ENCODE data around the gene IL1RAPL1.

Gene IL1RAPL1

GRCh38 chrX:29792335-29792734 lies 1205.1 kb downstream of the IL1RAPL1 start:
- no peak for DNase-seq (ENCODE audit: low spot score)

GRCh38 chrX:29797156-29797555 lies 1209.9 kb downstream of the IL1RAPL1 start:
- DNase-seq (ENCODE audit: low spot score), result no peak

GRCh38 chrX:29798469-29798868 lies 1211.2 kb downstream of the IL1RAPL1 start:
- no peak for DNase-seq (ENCODE audit: low spot score)

- DNase-seq (ENCODE audit: low spot score), result no peak
Observed at GRCh38 chrX:29813174-29813573, 1225.9 kb downstream of the IL1RAPL1 start.

GRCh38 chrX:29824176-29824906 lies 1237.1 kb downstream of the IL1RAPL1 start:
- DNase-seq (ENCODE audit: low spot score), result no peak

- DNase-seq (ENCODE audit: low spot score), result no peak
Observed at GRCh38 chrX:29826742-29827141, 1239.5 kb downstream of the IL1RAPL1 start.

GRCh38 chrX:29834311-29834710 lies 1247.1 kb downstream of the IL1RAPL1 start:
- no peak for DNase-seq (ENCODE audit: low spot score)

- no peak for DNase-seq (ENCODE audit: low spot score)
Observed at GRCh38 chrX:29834764-29835163, 1247.5 kb downstream of the IL1RAPL1 start.

GRCh38 chrX:29841750-29842149 lies 1254.5 kb downstream of the IL1RAPL1 start:
- no peak for DNase-seq (ENCODE audit: low spot score)

GRCh38 chrX:29842552-29842951 lies 1255.3 kb downstream of the IL1RAPL1 start:
- no peak for DNase-seq (ENCODE audit: low spot score)

GRCh38 chrX:29851857-29852605 lies 1264.8 kb downstream of the IL1RAPL1 start:
- no peak for DNase-seq (ENCODE audit: low spot score)

GRCh38 chrX:29852767-29853166 lies 1265.5 kb downstream of the IL1RAPL1 start:
- no peak for DNase-seq (ENCODE audit: low spot score)

GRCh38 chrX:29858714-29859113 lies 1271.5 kb downstream of the IL1RAPL1 start:
- DNase-seq (ENCODE audit: low spot score), result no peak

- DNase-seq (ENCODE audit: low spot score), result no peak
Observed at GRCh38 chrX:29862126-29862677, 1275.0 kb downstream of the IL1RAPL1 start.

- DNase-seq (ENCODE audit: low spot score), result no peak
Observed at GRCh38 chrX:29867971-29868370, 1280.7 kb downstream of the IL1RAPL1 start.

GRCh38 chrX:29869837-29870236 lies 1282.6 kb downstream of the IL1RAPL1 start:
- DNase-seq (ENCODE audit: low spot score), result no peak

GRCh38 chrX:29870608-29871007 lies 1283.4 kb downstream of the IL1RAPL1 start:
- no peak for DNase-seq (ENCODE audit: low spot score)

- no peak for DNase-seq (ENCODE audit: low spot score)
Observed at GRCh38 chrX:29872831-29873230, 1285.6 kb downstream of the IL1RAPL1 start.

GRCh38 chrX:29876733-29877132 lies 1289.5 kb downstream of the IL1RAPL1 start:
- no peak for DNase-seq (ENCODE audit: low spot score)

- DNase-seq (ENCODE audit: low spot score), result no peak
Observed at GRCh38 chrX:29880977-29881376, 1293.7 kb downstream of the IL1RAPL1 start.

- DNase-seq (ENCODE audit: low spot score), result no peak
Observed at GRCh38 chrX:29890004-29890403, 1302.8 kb downstream of the IL1RAPL1 start.

GRCh38 chrX:29890646-29891200 lies 1303.5 kb downstream of the IL1RAPL1 start:
- no peak for DNase-seq (ENCODE audit: low spot score)

- DNase-seq (ENCODE audit: low spot score), result no peak
Observed at GRCh38 chrX:29902004-29902403, 1314.8 kb downstream of the IL1RAPL1 start.

All from ecto neural progenitor cell (in vitro differentiated cells).